H1 (cell line): Measurements from ENCODE around the gene CCDC124. TPM values are rescaled to one million over a fixed set of nuclear protein-coding genes. Genes with fewer than 3 reads are reported as not detected.

Experiments
- CTCF ChIA-PET: fragments of 300-600 bp; sonication (Branson Sonifier 250); formaldehyde crosslinking; loops from one replicate; lab custom pipeline; 2021; ENCODE audit not compliant: partially characterized antibody; lab: Charles Lee
- POLR2A ChIA-PET: fragments of 300-600 bp; sonication (Branson Sonifier 250); formaldehyde crosslinking; loops from one replicate; lab custom pipeline; 2021; ENCODE audit warnings: inconsistent platforms; ENCODE audit not compliant: partially characterized antibody; lab: Charles Lee
- DNase-seq, 2 experiments: peaks; one replicate each; pipeline versions ENCODE4 v3.0.0 to v3.0.0-alpha.2; 2010 to 2022; ENCODE audit warnings: low spot score in 2 of 2, low read depth in 1 of 2, mixed read lengths in 1 of 2
- FAIRE-seq: peaks from 2 replicates; lab custom pipeline; 2011; peaks lifted over from hg19 to GRCh38; lab: Jason Lieb, UNC
- H2AFZ ChIP-seq: 2 replicates; pipeline ENCODE4 v1.8.1; 2012; ENCODE audit warnings: low read length, inconsistent platforms
- H2AK5ac ChIP-seq: 2 replicates; pipeline ENCODE4 v1.6.1; 2013; ENCODE audit warnings: low read depth, low read length
- H2BK120ac ChIP-seq: replicated peaks from 2 replicates; pipeline ENCODE3; 2013; ENCODE audit warnings: low read depth, low read length, inconsistent platforms
- H2BK12ac ChIP-seq: 2 replicates; pipeline ENCODE4 v1.6.1; 2013; ENCODE audit warnings: low read depth, low read length
- H2BK15ac ChIP-seq: 2 replicates; pipeline ENCODE4 v1.6.1; 2013; ENCODE audit warnings: low read length
- H2BK20ac ChIP-seq: 2 replicates; pipeline ENCODE4 v1.6.1; 2013; ENCODE audit warnings: low read length
- H2BK5ac ChIP-seq: 2 replicates; pipeline ENCODE4 v1.6.1; 2013; ENCODE audit warnings: low read depth, low read length
- H3K14ac ChIP-seq: 2 replicates; pipeline ENCODE4 v1.6.1; 2013; ENCODE audit warnings: inconsistent platforms; ENCODE audit not compliant: insufficient read length
- H3K18ac ChIP-seq: 2 replicates; pipeline ENCODE4 v1.6.1; 2013; ENCODE audit warnings: low read length; ENCODE audit errors: extremely low read depth
- H3K23ac ChIP-seq: 2 replicates; pipeline ENCODE4 v1.6.1; 2013; ENCODE audit warnings: inconsistent platforms; ENCODE audit not compliant: insufficient read length
- H3K23me2 ChIP-seq: 2 replicates; pipeline ENCODE4 v1.6.1; 2013; ENCODE audit warnings: low read depth, low read length
- H3K27ac ChIP-seq: 2 replicates; pipeline ENCODE4 v1.6.1; 2011; ENCODE audit warnings: low read depth, low read length, inconsistent platforms
- H3K27me3 ChIP-seq, 4 experiments: replicated peaks in 1 of 4; 1 replicate in 1 of 4; 2 replicates in 3 of 4; pipeline versions ENCODE4 v1.6.1 to v1.8.1; 2011 to 2013; ENCODE audit warnings: low read length in 3 of 4, mild to moderate bottlenecking in 3 of 4, inconsistent platforms in 2 of 4, mixed read lengths in 2 of 4, moderate library complexity in 1 of 4; ENCODE audit not compliant: control insufficient read depth in 3 of 4, insufficient read depth in 3 of 4; ENCODE audit errors: extremely low read depth in 1 of 4
- H3K36me3 ChIP-seq, 4 experiments: 2 replicates each; pipeline versions ENCODE4 v1.6.1 to v1.8.1; 2011 to 2013; ENCODE audit warnings: mild to moderate bottlenecking in 4 of 4, low read length in 3 of 4, moderate library complexity in 2 of 4, control low read depth in 1 of 4, inconsistent platforms in 1 of 4; ENCODE audit not compliant: insufficient read depth in 4 of 4, control insufficient read depth in 2 of 4
- H3K4ac ChIP-seq: replicated peaks from 2 replicates; pipeline ENCODE3; 2013; ENCODE audit warnings: low read length, low read depth, mixed read lengths, inconsistent platforms; ENCODE audit not compliant: insufficient read length
- H3K4me1 ChIP-seq, 4 experiments: replicated peaks in 1 of 4; 1 replicate in 1 of 4; 2 replicates in 3 of 4; pipeline versions ENCODE4 v1.6.1 to v1.8.1; 2011 to 2013; ENCODE audit warnings: low read length in 3 of 4, inconsistent platforms in 2 of 4, mixed read lengths in 1 of 4; ENCODE audit not compliant: insufficient read depth in 4 of 4, control insufficient read depth in 3 of 4
- H3K4me2 ChIP-seq, 2 experiments: 2 replicates each; pipeline versions ENCODE4 v1.6.1 to v1.8.1; 2011 to 2013; ENCODE audit warnings: low read depth in 2 of 2, low read length in 2 of 2, control low read depth in 1 of 2, inconsistent platforms in 1 of 2, mild to moderate bottlenecking in 1 of 2; ENCODE audit not compliant: insufficient read depth in 1 of 2
- H3K4me3 ChIP-seq, 4 experiments: fragments of 200-600, 300-600 bp in 1 of 4; sonication (generic), shearing (Covaris generic), sonication (Bioruptor Twin) in 1 of 4; 2 replicates each; pipeline versions ENCODE4 v1.5.1 to v1.8.1; 2011 to 2016; ENCODE audit warnings: low read length in 4 of 4, low read depth in 3 of 4, control low read depth in 2 of 4, inconsistent platforms in 2 of 4, mild to moderate bottlenecking in 2 of 4, mixed read lengths in 1 of 4, moderate library complexity in 1 of 4; ENCODE audit not compliant: insufficient read depth in 2 of 4; ENCODE audit errors: extremely low read depth in 1 of 4
- H3K56ac ChIP-seq: replicated peaks from 2 replicates; pipeline ENCODE3; 2013; ENCODE audit warnings: low read depth, mild to moderate bottlenecking, mixed read lengths, low read length, inconsistent platforms; ENCODE audit not compliant: insufficient read length
- H3K79me1 ChIP-seq: 2 replicates; pipeline ENCODE4 v1.6.1; 2013; ENCODE audit warnings: low read depth, low read length, control low read depth
- H3K79me2 ChIP-seq, 2 experiments: 2 replicates each; pipeline versions ENCODE4 v1.6.1 to v1.8.1; 2012 to 2013; ENCODE audit warnings: low read length in 2 of 2, mild to moderate bottlenecking in 2 of 2, inconsistent platforms in 1 of 2; ENCODE audit not compliant: insufficient read depth in 2 of 2, control insufficient read depth in 1 of 2
- H3K9ac ChIP-seq, 4 experiments: replicated peaks in 1 of 4; 1 replicate in 1 of 4; 2 replicates in 3 of 4; pipeline versions ENCODE4 v1.6.1 to v1.8.1; 2011 to 2013; ENCODE audit warnings: low read depth in 3 of 4, low read length in 3 of 4, control low read depth in 2 of 4, mild to moderate bottlenecking in 2 of 4, moderate library complexity in 2 of 4, inconsistent platforms in 1 of 4; ENCODE audit errors: extremely low read depth in 1 of 4
- H3K9me3 ChIP-seq, 2 experiments: 2 replicates each; pipeline versions ENCODE4 v1.6.1 to v1.8.1; 2012 to 2013; ENCODE audit warnings: mild to moderate bottlenecking in 2 of 2, moderate library complexity in 2 of 2, control low read depth in 1 of 2, inconsistent platforms in 1 of 2, low read depth in 1 of 2, low read length in 1 of 2, mixed read lengths in 1 of 2; ENCODE audit not compliant: insufficient read depth in 2 of 2
- H4K20me1 ChIP-seq, 2 experiments: replicated peaks in 1 of 2; 2 replicates each; pipeline versions ENCODE3 to v1.8.1; 2011 to 2013; ENCODE audit warnings: inconsistent platforms in 2 of 2, low read length in 2 of 2, mild to moderate bottlenecking in 1 of 2; ENCODE audit not compliant: insufficient read depth in 2 of 2, control insufficient read depth in 1 of 2
- H4K5ac ChIP-seq: 2 replicates; pipeline ENCODE4 v1.6.1; 2013; ENCODE audit warnings: low read length, low read depth, mixed read lengths, inconsistent platforms; ENCODE audit not compliant: insufficient read length
- H4K8ac ChIP-seq: 2 replicates; pipeline ENCODE4 v1.8.0; 2013; ENCODE audit warnings: mild to moderate bottlenecking, moderate library complexity, low read length, inconsistent platforms; ENCODE audit not compliant: insufficient read depth; ENCODE audit errors: extremely low read depth
- H4K91ac ChIP-seq: replicated peaks from 2 replicates; pipeline ENCODE3; 2013; ENCODE audit warnings: low read length, mixed read lengths, inconsistent platforms; ENCODE audit not compliant: insufficient read length
- ASH2L ChIP-seq: fragments of 200-600, 300-600 bp; sonication (generic); IDR thresholded peaks from one replicate; pipeline ENCODE4 v1.7.1; 2017; ENCODE audit warnings: low read length
- ATF2 ChIP-seq: IDR thresholded peaks from 2 replicates; pipeline ENCODE4 v1.6.1; 2012; ENCODE audit warnings: low read length, inconsistent platforms
- BCL11A ChIP-seq, 2 experiments: IDR thresholded peaks; one replicate each; pipeline ENCODE4 v1.6.1; 2011; ENCODE audit warnings: low read depth in 2 of 2, low read length in 2 of 2, mild to moderate bottlenecking in 2 of 2
- CHD2 ChIP-seq: IDR thresholded peaks from 2 replicates; pipeline ENCODE4 v1.6.1; 2012; ENCODE audit warnings: low read length, improper control_type of control experiment
- GABPA ChIP-seq: IDR thresholded peaks from 2 replicates; pipeline ENCODE4 v1.6.1; 2011; ENCODE audit warnings: mild to moderate bottlenecking, low read length, moderate library complexity, borderline replicate concordance; ENCODE audit not compliant: insufficient read depth
- KDM5A ChIP-seq: fragments of 200-600 bp; IDR thresholded peaks from 2 replicates; pipeline ENCODE4 v1.7.1; 2012; ENCODE audit warnings: mild to moderate bottlenecking, low read length, inconsistent platforms, mixed read lengths
- NRF1 ChIP-seq: IDR thresholded peaks from 2 replicates; pipeline ENCODE4 v1.6.1; 2011; ENCODE audit warnings: mild to moderate bottlenecking, low read depth, low read length, improper control_type of control experiment
- PHF8 ChIP-seq: fragments of 200-600 bp; sonication (generic); conservative IDR thresholded peaks from 2 replicates; pipeline ENCODE4 v1.7.1; 2012; ENCODE audit warnings: low read depth, mild to moderate bottlenecking, inconsistent platforms, low read length, moderate library complexity
- RBBP5 ChIP-seq: IDR thresholded peaks from 2 replicates; pipeline ENCODE4 v1.7.1; 2012; ENCODE audit warnings: low read depth, mild to moderate bottlenecking, inconsistent platforms, low read length, moderate library complexity, borderline replicate concordance
- SIX5 ChIP-seq: IDR thresholded peaks from 2 replicates; pipeline ENCODE4 v1.6.1; 2011; ENCODE audit warnings: mild to moderate bottlenecking, low read depth, low read length
- SP1 ChIP-seq: IDR thresholded peaks from 2 replicates; pipeline ENCODE4 v1.6.1; 2011; ENCODE audit warnings: low read depth, low read length
- TBP ChIP-seq: IDR thresholded peaks from 2 replicates; pipeline ENCODE4 v1.6.1; 2011; ENCODE audit warnings: low read depth, low read length, improper control_type of control experiment
- TCF12 ChIP-seq: IDR thresholded peaks from 2 replicates; pipeline ENCODE4 v1.6.1; 2011; ENCODE audit warnings: low read depth, mild to moderate bottlenecking, low read length
- TEAD4 ChIP-seq: IDR thresholded peaks from 2 replicates; pipeline ENCODE4 v1.6.1; 2012; ENCODE audit warnings: low read depth, low read length, inconsistent platforms, mixed read lengths
- WGBS, 2 experiments: shearing (Covaris generic) in 1 of 2; methylation state at CpG; one replicate each; pipeline versions ENCODE4 v1.1.6 to v1.1.7; 2013 to 2015; ENCODE audit warnings: low lambda C conversion rate in 2 of 2, mixed read lengths in 2 of 2, inconsistent platforms in 1 of 2, low coverage in 1 of 2, missing lambda C conversion rate in 1 of 2; ENCODE audit not compliant: insufficient replicate concordance in 2 of 2, insufficient coverage in 1 of 2, insufficient read length in 1 of 2; ENCODE audit errors: extremely low coverage in 1 of 2, missing lambda C conversion rate in 1 of 2; 5-methylcytosine and 5-hydroxymethylcytosine counted together
- polyA plus RNA-seq, 7 experiments: library from polyadenylated mRNA; depleted of rRNA in 3 of 7; stranded (reverse) in 5 of 7; unstranded in 2 of 7; fragments of >200 nt in 5 of 7; fragments of 200-250 nt in 2 of 7; gene quantifications; 1 replicate in 5 of 7; 2 replicates in 1 of 7; 4 replicates in 1 of 7; pipeline versions ENCODE4 v1.2.1 to v1.2.3, GENCODE V29; 2011 to 2013; ENCODE audit warnings: missing spikeins in 2 of 7, mixed read lengths in 2 of 7
- total RNA-seq: library from RNA; stranded (reverse); fragmentation: NEBNext Ultra II Directional; extraction: Animal tissue kit (Norgen Biotek cat#: 25700); gene quantifications from 2 replicates; pipeline ENCODE4 v1.2.1, GENCODE V29; 2021

The CCDC124 gene
- total and polyA plus RNA-seq, 2 of the 8 experiments (the other 6 are each of a cell fraction or from before 2014, with no cell fraction given): 95.2 to 103 TPM

- Histone ChIP-seq H3K79me1 (no peaks in the 10 kb centered on the region), H3K4me1 (no peaks in the 10 kb centered on the region), H3K18ac (no peak overlapping the region), H2BK12ac (no peak overlapping the region), H2AK5ac (no peak overlapping the region), H4K20me1 (no peaks in the 10 kb centered on the region), H3K79me2 (no peaks in the 10 kb centered on the region), H2AFZ (no peak overlapping the region; the same call in 1 of the 2 replicates), H3K56ac (no peak overlapping the region), H4K91ac (no peak overlapping the region), H3K9ac (no peak overlapping the region), H3K4me3 (no peak overlapping the region), H3K4me2 (no peak overlapping the region), H2BK5ac (no peak overlapping the region), H3K4ac (no peak overlapping the region), H2BK15ac (no peak overlapping the region), H4K8ac (no peak overlapping the region), H2BK20ac (no peak overlapping the region), H3K9me3 (peaks cover 0 to 10% of the 10 kb centered on the region in 2 experiments; a peak in 1 of 4 replicates), H3K23me2 (no peaks in the 10 kb centered on the region), H3K14ac (no peak overlapping the region), H4K5ac (no peak overlapping the region), H3K36me3 (no peaks in the 10 kb centered on the region), H3K27me3 (no peaks in the 10 kb centered on the region), H2BK120ac (no peak overlapping the region), H3K27ac (no peak overlapping the region), H3K23ac (no peak overlapping the region)
- DNase-seq (no peak), FAIRE-seq (no peak)
- POLR2A ChIA-PET: interaction anchor here (1.0 kb wide), 1 partner anchor 56 kb away, joined by 4 read pairs; no protein-coding TSS in a partner anchor
- CTCF ChIA-PET: interaction anchor here (0.6 to 1.0 kb wide), 3 partner anchors 10 to 212 kb away, joined by 3 to 4 read pairs (median 3); partner anchors contain the start of gene CCDC124
- WGBS, 2 experiments: 73% methylated on average over 3 of the region's 3 CpGs; no CpG with 5 or more reads in 1 of the 2 experiments
- TF ChIP-seq GABPA (no peak), KDM5A (no peak), TBP (no peak), PHF8 (no peak), SIX5 (no peak), TCF12 (no peak), NRF1 (no peak), RBBP5 (no peak), SP1 (no peak), CHD2 (no peak), ATF2 (no peak), TEAD4 (no peak), BCL11A (IDR thresholded peaks at IDR 0.05; ENCODE audit: low read depth in 2 of 2, low read length in 2 of 2) (no peak), ASH2L (no peak)
Observed at GRCh38 chr19:17922138-17922537, 10.7 kb upstream of the CCDC124 start.
